ENCODE data around the gene LRBA.
A peak's percentile ranks its signal among the peaks of the same experiment; 100 is the strongest.
"Not testable (repeated sequence)": the region's sequence is repeated elsewhere in the genome, so short reads cannot be mapped to it uniquely, and the experiment has no call there.

Gene LRBA

GRCh38 chr4:150722908-150723362 is 292.1 kb downstream of the LRBA start:
- FAIRE-seq = peak; percentile 49

DNA sequence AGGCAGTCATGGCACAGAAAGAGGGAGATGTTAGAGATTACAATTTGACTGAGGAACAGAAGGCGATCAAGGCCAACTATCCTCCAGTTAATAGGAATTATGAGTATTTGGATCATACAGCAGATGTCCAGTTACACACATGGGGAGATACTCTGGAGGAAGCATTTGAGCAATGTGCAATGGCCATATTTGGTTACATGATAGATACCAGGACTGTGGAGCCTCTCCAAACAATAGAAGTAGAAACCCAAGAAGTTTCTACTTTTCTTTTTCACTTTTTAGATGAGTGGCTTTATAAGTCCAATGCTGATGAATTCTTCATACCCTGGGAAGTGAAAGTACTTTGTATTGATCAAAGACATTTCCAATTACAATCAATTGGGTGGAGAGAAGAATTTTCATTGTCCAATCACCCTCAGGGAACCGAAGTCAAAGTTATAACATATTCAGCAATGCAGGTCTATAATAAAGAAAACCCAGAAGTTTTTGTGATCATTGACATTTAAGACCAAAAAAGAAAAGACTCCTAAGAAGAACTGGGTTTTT is 294.0 kb downstream of the LRBA start:
- FAIRE-seq = no peak

DNA sequence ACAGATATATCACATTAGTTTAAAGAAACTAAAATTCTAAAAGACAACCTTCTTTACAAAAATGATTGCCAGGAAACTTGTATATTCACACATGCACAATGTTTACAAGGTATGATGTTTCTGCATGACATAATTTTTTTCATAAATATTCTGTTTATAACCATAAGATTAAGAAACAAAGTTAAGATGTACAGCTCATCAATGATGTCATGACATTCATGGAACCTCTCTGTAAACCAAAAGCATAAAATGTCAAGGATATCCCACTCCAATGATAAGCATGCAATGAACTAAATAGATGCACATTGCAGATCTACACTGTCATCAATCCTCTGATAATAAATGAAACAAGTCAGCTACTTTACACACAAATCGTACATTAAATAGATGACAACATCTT is 297.1 kb downstream of the LRBA start:
- no peak for FAIRE-seq

- no peak for FAIRE-seq
Measured at GRCh38 chr4:150714462-150715438, 300.3 kb downstream of the LRBA start.

DNA sequence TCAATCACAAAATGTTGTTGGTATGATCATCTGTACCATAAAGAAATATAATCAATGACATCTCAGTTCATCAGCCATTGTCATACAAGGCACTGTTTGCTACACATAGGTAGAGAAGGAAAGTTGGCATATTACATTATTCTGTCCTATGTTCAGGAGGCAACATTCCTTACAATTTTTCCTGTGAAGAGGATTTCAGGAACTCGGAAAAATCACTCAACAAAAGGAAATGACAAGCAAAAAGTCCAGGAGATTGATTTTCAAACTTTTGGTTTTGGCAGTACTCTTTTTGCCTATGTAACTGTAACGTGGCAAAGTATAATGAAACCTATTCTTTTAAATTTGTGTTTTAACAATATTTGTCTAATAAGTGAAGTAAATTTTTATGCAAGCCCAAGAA is 301.8 kb downstream of the LRBA start:
- FAIRE-seq = no peak

GRCh38 chr4:150710770-150711375 is 304.2 kb downstream of the LRBA start:
- FAIRE-seq = no peak

DNA sequence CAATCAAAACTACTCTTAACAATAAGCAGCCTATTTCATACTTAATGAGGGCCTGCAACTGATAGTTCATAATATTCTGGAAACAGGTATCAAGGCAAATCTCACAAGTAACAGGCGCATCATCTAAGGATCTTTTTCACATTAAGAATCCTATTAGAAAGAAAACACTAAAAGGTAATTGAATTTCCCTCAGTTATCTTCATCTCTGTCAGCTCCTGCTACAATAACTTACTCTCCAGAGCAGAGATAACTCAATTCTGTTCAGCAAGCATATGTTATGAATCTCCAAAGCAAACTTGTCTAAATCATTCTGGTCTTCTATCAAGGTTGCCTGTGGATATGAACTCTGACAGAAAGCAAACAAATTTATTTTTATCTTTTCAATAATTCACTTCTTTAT is 307.1 kb downstream of the LRBA start:
- no peak for FAIRE-seq

DNA sequence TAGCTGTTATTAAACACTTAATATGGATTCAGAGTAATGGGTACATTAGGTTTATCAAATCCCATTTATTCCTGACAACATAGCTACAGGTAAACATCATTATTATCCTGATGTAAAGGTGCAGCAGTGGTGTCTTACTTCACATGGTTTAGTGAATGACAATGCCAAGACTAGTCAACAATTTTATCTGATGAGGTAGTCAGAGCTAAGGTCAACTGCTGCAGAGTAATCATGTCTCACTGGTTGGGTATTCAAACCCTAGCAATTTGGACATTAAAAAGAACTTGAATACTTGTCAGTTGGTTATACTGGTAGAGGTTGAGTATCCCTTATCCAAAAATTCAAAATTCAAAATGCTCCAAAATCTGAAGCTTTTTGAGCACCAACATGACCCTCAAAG is 315.5 kb downstream of the LRBA start:
- no peak for FAIRE-seq

DNA sequence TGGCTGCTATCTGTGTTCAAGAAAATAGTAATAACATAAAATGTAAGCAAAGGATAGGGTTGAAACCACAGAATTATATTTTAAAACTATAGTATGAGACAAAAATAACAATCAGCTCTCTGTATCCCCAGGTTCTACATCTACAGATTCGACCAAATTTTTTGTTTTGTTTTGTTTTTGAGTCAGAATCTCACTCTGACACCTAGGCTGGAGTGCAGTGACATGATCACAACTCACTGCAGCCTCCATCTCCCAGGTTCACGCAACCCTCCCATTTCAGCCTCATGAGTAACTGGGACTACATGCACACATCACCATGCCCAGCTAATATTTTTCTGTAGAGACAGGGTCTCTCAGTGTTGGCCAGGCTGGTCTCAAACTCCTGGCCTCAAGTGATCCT is 319.9 kb downstream of the LRBA start:
- no peak for FAIRE-seq

DNA sequence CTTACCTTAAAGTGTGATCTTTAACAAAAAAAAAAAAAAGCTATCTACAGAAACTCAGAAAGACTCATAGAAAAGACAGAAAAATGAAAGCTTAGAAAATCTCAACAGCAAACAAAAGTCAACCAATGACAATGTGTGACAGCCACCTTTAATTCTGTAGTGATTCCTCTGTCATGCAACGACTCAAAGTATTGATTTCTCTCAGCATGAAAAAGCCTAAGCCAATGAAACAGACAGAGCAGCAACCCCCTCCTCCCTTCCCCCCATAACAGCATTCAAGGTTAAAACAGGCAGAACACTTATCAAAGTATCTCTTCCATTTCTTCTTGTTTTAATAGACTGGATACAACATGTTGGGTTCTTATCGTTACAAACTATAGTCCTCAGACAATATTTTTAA is 320.6 kb downstream of the LRBA start:
- no peak for FAIRE-seq

DNA sequence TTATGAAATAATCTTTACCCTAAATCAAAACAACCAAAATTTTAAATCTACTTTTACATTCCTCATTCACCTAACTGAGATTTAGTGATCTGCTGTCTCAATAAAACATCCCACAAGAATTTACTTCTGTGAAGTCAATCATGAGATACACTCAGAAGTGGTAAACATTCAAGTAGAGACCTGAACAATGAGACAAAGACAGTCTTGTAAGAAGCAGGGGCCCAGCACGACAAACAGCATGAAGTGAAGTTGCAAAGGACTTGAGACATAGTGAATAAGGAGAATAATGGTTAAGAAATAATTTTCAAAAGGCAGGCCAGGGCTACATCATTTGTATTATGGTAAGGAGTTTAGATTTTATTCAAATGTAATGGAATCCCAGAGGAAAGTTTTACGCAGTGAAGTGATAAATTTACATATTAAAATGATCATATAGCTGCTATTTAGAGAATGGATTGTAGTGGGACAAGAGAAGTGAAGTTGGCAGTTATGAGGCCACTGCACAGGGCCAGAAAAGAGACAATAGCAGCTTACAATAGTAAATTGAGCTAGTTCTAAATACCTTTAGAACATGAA is 331.2 kb downstream of the LRBA start:
- FAIRE-seq = no peak

- FAIRE-seq = no peak
Measured at GRCh38 chr4:150682126-150682525, 333.0 kb downstream of the LRBA start.

- peak; percentile 69 for FAIRE-seq
Measured at GRCh38 chr4:150681063-150681462, 334.0 kb downstream of the LRBA start.

DNA sequence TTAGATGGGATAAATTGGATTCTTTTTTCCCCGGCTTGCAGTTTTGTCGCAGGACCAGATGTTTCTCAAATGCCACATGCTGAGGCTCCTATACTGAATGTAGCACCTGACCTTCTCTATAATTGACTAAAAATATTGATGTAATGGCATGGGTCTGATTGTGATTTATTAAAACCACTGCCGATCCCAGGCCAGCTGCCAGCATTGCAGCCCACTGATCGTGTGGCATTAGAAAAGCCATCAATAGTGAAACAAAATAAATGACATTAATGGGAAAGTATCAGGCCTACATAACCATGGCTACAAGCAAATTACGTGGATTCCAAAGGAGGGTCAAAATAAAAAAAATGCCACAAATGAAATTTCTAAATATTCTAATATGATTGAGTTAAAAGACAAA is 334.4 kb downstream of the LRBA start:
- FAIRE-seq = no peak

DNA sequence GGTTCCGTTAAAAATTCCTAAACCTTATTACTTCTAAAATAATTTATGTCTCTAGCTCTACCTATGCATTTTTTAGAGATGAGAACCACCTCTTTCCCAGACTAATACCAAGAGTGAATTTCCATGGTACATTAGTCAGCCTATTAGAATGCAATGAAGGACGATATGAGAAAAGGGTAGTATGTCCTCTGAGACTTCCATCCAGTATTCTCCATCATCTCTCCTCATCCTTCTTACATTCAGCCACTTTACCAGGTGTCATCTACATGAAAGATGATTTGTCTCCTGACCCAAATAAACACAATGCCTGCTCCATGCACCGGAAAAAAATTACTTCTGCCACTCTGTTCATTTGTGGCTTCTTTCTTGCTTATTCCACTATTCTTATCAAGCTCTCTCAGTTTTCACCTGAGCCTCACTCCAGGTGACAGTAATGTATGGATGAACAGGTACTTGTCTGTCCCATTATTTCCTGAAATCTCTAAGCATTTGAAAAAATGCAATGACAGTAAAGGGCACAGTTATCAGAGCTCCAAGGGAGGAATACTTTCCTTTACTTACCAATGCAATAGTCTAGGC is 335.2 kb downstream of the LRBA start:
- FAIRE-seq = no peak

DNA sequence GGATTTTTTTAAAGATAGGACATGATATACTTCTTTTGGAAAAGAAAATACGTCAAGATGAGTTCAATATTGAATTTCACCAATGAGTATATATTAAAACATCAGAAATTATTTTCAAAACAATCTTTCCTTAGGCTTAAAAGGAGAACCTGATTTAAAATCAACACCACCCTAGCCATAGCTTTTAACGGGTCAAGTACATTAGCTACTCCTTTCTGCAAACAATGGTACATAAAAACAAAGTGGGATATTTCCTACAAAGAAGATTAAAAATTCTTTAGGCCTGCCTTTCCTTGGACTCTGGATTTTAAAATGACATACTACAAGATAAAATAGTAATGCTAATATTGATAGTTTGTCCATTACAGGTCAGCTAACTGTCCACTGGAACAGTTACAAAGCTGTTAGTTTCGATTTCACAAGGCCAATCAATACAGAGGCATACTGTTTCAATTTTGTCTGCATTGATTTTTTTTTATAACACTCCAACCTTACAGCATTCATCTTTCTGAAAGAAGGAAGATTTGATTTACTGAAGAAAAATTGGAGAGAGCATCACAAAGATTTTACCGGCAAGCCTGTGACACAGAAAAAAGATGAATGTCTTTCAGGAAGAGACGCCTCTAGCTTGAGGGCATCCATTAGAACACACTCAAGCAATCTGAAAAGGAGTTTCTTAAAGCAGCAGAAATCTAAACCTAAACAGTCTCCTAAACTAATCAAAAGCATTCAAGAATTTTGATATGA is 335.9 kb downstream of the LRBA start:
- no peak for FAIRE-seq

GRCh38 chr4:150673793-150674192 is 341.3 kb downstream of the LRBA start:
- FAIRE-seq = no peak

DNA sequence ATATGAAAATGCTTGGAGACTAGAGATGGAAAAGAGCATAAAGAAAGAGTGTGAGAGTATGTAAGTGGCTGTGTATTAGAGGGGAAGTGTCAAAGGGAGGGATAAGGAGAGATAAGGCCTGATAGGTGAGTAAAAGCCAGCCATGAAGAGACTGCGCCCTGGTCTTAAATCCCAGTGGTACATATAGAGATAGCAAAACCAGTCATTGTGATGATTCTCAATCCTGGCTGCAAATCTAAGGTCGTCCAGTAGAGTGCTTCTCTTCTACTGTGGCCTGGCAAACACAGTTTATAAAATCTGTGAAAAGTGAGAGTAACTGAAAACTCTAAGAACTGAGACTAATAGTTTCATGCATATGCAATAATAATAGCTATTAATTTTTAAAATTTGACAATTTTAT is 346.3 kb downstream of the LRBA start:
- FAIRE-seq = no peak

GRCh38 chr4:150664935-150665334 is 350.1 kb downstream of the LRBA start:
- FAIRE-seq = no peak

DNA sequence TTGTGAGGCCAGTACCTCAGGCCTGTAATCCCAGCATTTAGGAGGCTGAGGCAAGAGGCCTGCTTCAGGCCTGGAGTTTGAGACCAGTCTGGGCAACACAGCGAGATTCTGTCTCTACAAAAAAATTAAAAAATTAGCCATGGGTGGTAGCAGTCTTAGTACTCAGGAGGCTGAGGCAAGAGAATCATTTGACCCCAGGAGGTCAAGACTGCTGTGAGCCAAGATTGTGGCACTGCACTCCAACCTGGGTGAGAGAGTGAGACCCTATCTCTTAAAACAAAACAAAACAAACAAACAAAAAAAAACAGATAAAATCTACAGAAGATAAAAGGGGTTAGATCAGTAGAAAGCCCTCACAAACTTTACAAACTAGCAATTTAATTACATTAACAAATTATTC is 352.4 kb downstream of the LRBA start:
- FAIRE-seq = no peak

DNA sequence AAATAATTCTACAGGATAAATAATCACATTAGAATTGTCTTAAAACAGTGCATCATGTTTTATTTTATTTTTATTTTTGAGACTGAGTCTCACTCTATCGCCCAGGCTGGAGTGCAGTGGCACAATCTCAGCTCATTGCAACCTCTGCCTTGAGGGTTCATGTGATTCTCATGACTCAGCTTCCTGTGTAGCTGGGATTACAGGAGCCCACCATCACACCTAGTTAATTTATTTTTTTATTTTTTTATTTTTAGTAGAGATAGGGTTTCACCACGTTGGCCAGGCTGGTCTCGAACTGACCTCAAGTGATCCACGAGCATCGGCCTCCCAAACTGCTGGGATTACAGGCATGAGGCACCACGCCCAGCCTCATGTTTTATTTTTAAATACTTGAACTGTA is 353.5 kb downstream of the LRBA start:
- not testable (repeated sequence) for FAIRE-seq

- not testable (repeated sequence) for FAIRE-seq
Measured at GRCh38 chr4:150658258-150658657, 356.8 kb downstream of the LRBA start.

Data from colon (tissue), 2 donors.